GM12878 (cell line): Measurements from ENCODE around the gene BNIP5. TPM values are rescaled to one million over a fixed set of nuclear protein-coding genes. Genes with fewer than 3 reads are reported as not detected.

Experiments used
- ATAC-seq: fragments of 200-7000 bp; cut with Tn5 transposase; 3 replicates; pipeline ENCODE4 v1.9.1; 2020; ENCODE audit warnings: mild to moderate bottlenecking, moderate library complexity
- BruUV-seq: library from RNA; stranded (reverse); fragments of 400-500 nt; replicated peaks from 2 replicates; lab custom pipeline; 2021; lab: Mats Ljungman, UMichigan
- CTCF ChIA-PET: fragments of 300-600 bp; sonication (Branson Sonifier 250); formaldehyde crosslinking; extraction: SDS; loops from one replicate; lab custom pipeline; 2021; ENCODE audit warnings: inconsistent platforms; lab: Yijun Ruan, JAX
- POLR2A ChIA-PET: fragments of 350-600 bp; formaldehyde crosslinking; extraction: SDS; loops from one replicate; lab custom pipeline; 2021; ENCODE audit warnings: inconsistent platforms; lab: Charles Lee
- RAD21 ChIA-PET: fragments of 300-600 bp; sonication (Branson Sonifier 250); formaldehyde crosslinking; loops from one replicate; lab custom pipeline; 2023; ENCODE audit warnings: antibody characterized with exemption; ENCODE audit not compliant: unreplicated experiment; lab: Charles Lee
- SMC1A ChIA-PET: fragments of 300-600 bp; sonication (Branson Sonifier 250); formaldehyde crosslinking; loops from one replicate; lab custom pipeline; 2023; ENCODE audit not compliant: unreplicated experiment, uncharacterized antibody; lab: Charles Lee
- DNase-seq: peaks from one replicate; pipeline ENCODE4 v3.0.0-alpha.2; 2011; ENCODE audit warnings: low read depth, low spot score
- FAIRE-seq: peaks from 3 replicates; lab custom pipeline; 2011; peaks lifted over from hg19 to GRCh38; lab: Jason Lieb, UNC
- H2AFZ ChIP-seq: 2 replicates; pipeline ENCODE4 v1.6.0; 2011; ENCODE audit warnings: low read depth, low read length, control low read depth; ENCODE audit not compliant: control insufficient read depth
- H3K27ac ChIP-seq: 2 replicates; pipeline ENCODE4 v1.5.1; 2011; ENCODE audit warnings: control low read depth; ENCODE audit not compliant: control insufficient read depth, insufficient read depth
- H3K27me3 ChIP-seq, 2 experiments: replicated peaks in 1 of 2; 2 replicates each; pipeline versions ENCODE4 v1.6.0 to v1.6.1; 2011; ENCODE audit warnings: low read length in 1 of 2; ENCODE audit not compliant: control insufficient read depth in 2 of 2, insufficient read depth in 2 of 2
- H3K36me3 ChIP-seq, 2 experiments: 2 replicates each; pipeline ENCODE4 v1.5.1; 2011; ENCODE audit warnings: low read length in 1 of 2; ENCODE audit not compliant: control insufficient read depth in 2 of 2, insufficient read depth in 2 of 2
- H3K4me1 ChIP-seq: 2 replicates; pipeline ENCODE4 v1.6.1; 2011; ENCODE audit warnings: mild to moderate bottlenecking, low read length, moderate library complexity, mixed read lengths; ENCODE audit not compliant: control insufficient read depth, insufficient read depth
- H3K4me2 ChIP-seq: 2 replicates; pipeline ENCODE4 v1.6.0; 2011; ENCODE audit warnings: control low read depth; ENCODE audit not compliant: control insufficient read depth, insufficient read depth
- H3K4me3 ChIP-seq: fragments of 200-600 bp; sonication (generic); 2 replicates; pipeline ENCODE4 v1.5.1; 2016
- H3K79me2 ChIP-seq: 2 replicates; pipeline ENCODE4 v1.6.0; 2011; ENCODE audit warnings: low read length; ENCODE audit not compliant: control insufficient read depth, insufficient read depth
- H3K9ac ChIP-seq: 2 replicates; pipeline ENCODE4 v1.8.0; 2011; ENCODE audit warnings: low read length, control low read depth, mixed read lengths; ENCODE audit not compliant: control insufficient read depth, insufficient read depth
- H3K9me3 ChIP-seq: replicated peaks from 3 replicates; pipeline ENCODE4 v1.5.1; 2011; ENCODE audit warnings: mild to moderate bottlenecking, low read length; ENCODE audit not compliant: control insufficient read depth, insufficient read depth
- H4K20me1 ChIP-seq: 2 replicates; pipeline ENCODE4 v1.6.0; 2011; ENCODE audit not compliant: control insufficient read depth, insufficient read depth
- BMI1 ChIP-seq: fragments of 450-650 bp; IDR thresholded peaks from 2 replicates; pipeline ENCODE4 v1.6.1; 2016; ENCODE audit warnings: mild to moderate bottlenecking, moderate library complexity, borderline replicate concordance
- KLF5 ChIP-seq: fragments of 450-650 bp; IDR thresholded peaks from 2 replicates; pipeline ENCODE4 v1.6.1; 2014; ENCODE audit warnings: mild to moderate bottlenecking; ENCODE audit not compliant: partially characterized antibody
- PBX3 ChIP-seq: IDR thresholded peaks from 2 replicates; pipeline ENCODE4 v1.6.1; 2011; ENCODE audit warnings: mild to moderate bottlenecking, low read depth, low read length, moderate library complexity; ENCODE audit not compliant: insufficient replicate concordance
- PKNOX1 ChIP-seq: fragments of 450-650 bp; IDR thresholded peaks from 2 replicates; pipeline ENCODE4 v1.6.1; 2016; ENCODE audit warnings: mild to moderate bottlenecking
- PRDM15 ChIP-seq: fragments of 450-650 bp; formaldehyde crosslinking; IDR thresholded peaks from 2 replicates; pipeline ENCODE4 v1.4.0; 2020; ENCODE audit warnings: mild to moderate bottlenecking, moderate library complexity
- SRF ChIP-seq, 2 experiments: IDR thresholded peaks; 2 replicates each; pipeline ENCODE4 v1.6.1; 2011; ENCODE audit warnings: low read depth in 2 of 2, low read length in 2 of 2, mild to moderate bottlenecking in 1 of 2, moderate library complexity in 1 of 2
- ZBTB4 ChIP-seq: fragments of 450-650 bp; formaldehyde crosslinking; IDR thresholded peaks from 2 replicates; pipeline ENCODE4 v1.4.0; 2022; ENCODE audit warnings: mild to moderate bottlenecking, moderate library complexity
- WGBS: methylation state at CpG from one replicate; pipeline ENCODE4 v1.1.6; 2016; ENCODE audit warnings: low lambda C conversion rate; ENCODE audit not compliant: insufficient replicate concordance, insufficient coverage; ENCODE audit errors: missing lambda C conversion rate; 5-methylcytosine and 5-hydroxymethylcytosine counted together
- in situ Hi-C: fragments of 300-500 bp; cut with MboI; formaldehyde crosslinking; loops from 9 replicates; pipeline ENCODE4 v1.14.3; 2018; ENCODE audit warnings: mixed read lengths
- intact Hi-C: fragments of 100-400 bp; cut with micrococcal nuclease; formaldehyde crosslinking; loops from one replicate; pipeline ENCODE4 v1.14.2; 2022; ENCODE audit not compliant: unreplicated experiment
- polyA plus RNA-seq, 11 experiments: library from polyadenylated mRNA; depleted of rRNA in 4 of 11; unstranded in 6 of 11; stranded (reverse) in 5 of 11; fragments of >200 nt; fragmentation: Nextera tagmentation in 4 of 11; fragmentation: Illumina TruSeq in 1 of 11; extraction: Ambion mirVana in 4 of 11; extraction: Trizol in 1 of 11; gene quantifications; 1 replicate in 1 of 11; 2 replicates in 10 of 11; pipeline versions ENCODE4 v1.2.1 to v1.2.3, GENCODE V29; 2011 to 2016; ENCODE audit warnings: inconsistent platforms in 2 of 11, missing spikeins in 2 of 11, low read depth in 1 of 11
- total RNA-seq, 4 experiments: library from RNA; depleted of rRNA in 3 of 4; stranded (reverse); fragments of >200 nt in 3 of 4; fragmentation: Illumina TruSeq in 1 of 4; extraction: Trizol in 1 of 4; gene quantifications; 2 replicates each; pipeline versions ENCODE4 v1.2.1 to v1.2.3, GENCODE V29; 2013 to 2021

Gene BNIP5
- total and polyA plus RNA-seq, 10 of the 15 experiments (the other 5 are each of a cell fraction or from before 2014, with no cell fraction given), result 0.02 to 0.68 (median 0.05) TPM; not detected in 2

- no peak for TF ChIP-seq PRDM15 (CRISPR knock-in tag)
Measured at GRCh38 chr6:36301781-36302180, 34.9 kb downstream of the BNIP5 start (continued).

GRCh38 chr6:36301085-36301658 is 35.5 kb downstream of the BNIP5 start:
- in situ Hi-C loops, result no loop called here
- Histone ChIP-seq H3K9ac (no peak overlapping the region), H3K4me2 (no peak overlapping the region), H3K36me3 (no peaks in the 10 kb centered on the region), H3K4me3 (no peak overlapping the region), H3K9me3 (no peaks in the 10 kb centered on the region), H3K4me1 (no peaks in the 10 kb centered on the region), H4K20me1 (no peaks in the 10 kb centered on the region), H3K27ac (no peak overlapping the region), H2AFZ (no peak overlapping the region), H3K79me2 (no peaks in the 10 kb centered on the region), H3K27me3 (peaks cover 0 to 2% of the 10 kb centered on the region in 2 experiments; a peak in 1 of 4 replicates)
- intact Hi-C loops, result loop anchor here (5.0 to 10.0 kb wide), 3 partner anchors 36 to 274 kb away; partner anchors contain the start of genes BNIP5 and MAPK14
- DNase-seq (no peak), FAIRE-seq (no peak), ATAC-seq (no peak)
- ChIA-PET SMC1A (interaction anchor here (0.7 to 11.4 kb wide), 7 partner anchors 12 to 180 kb away, joined by 3 to 188 read pairs (median 4); no protein-coding TSS in a partner anchor), CTCF (interaction anchor here (0.6 to 15.8 kb wide), 11 partner anchors 10 to 185 kb away, joined by 3 to 313 read pairs (median 6); no protein-coding TSS in a partner anchor), POLR2A (interaction anchor here (1.7 kb wide), 1 partner anchor 57 kb away, joined by 11 read pairs; no protein-coding TSS in a partner anchor), RAD21 (interaction anchor here (0.6 to 6.8 kb wide), 4 partner anchors 35 to 274 kb away, joined by 3 to 122 read pairs (median 4); partner anchors contain the start of genes BNIP5 and MAPK14)
- 20% methylated on average over 7 of the region's 10 CpGs for WGBS
- no TSS peak for BruUV-seq
- TF ChIP-seq KLF5 (no peak), PBX3 (no peak), ZBTB4 (CRISPR knock-in tag) (no peak), SRF (IDR thresholded peaks at IDR 0.05; ENCODE audit: low read depth in 2 of 2, low read length in 2 of 2) (no peak), PKNOX1 (no peak), BMI1 (no peak)
